Prostate gland (tissue), 2 donors: ENCODE data around the gene RCN1.

Experiments
- CTCF ChIP-seq, 4 experiments: fragments of 200-600 bp in 2 of 4; fragments of 450-650 bp in 2 of 4; sonication (generic) in 2 of 4; IDR thresholded peaks; 1 replicate in 3 of 4; 2 replicates in 1 of 4; pipeline ENCODE4 v1.5.1; 2016 to 2019; ENCODE audit warnings: antibody characterized with exemption in 4 of 4, mild to moderate bottlenecking in 2 of 4, moderate library complexity in 2 of 4
- POLR2A ChIP-seq: fragments of 450-650 bp; IDR thresholded peaks from one replicate; pipeline ENCODE4 v1.6.1; 2016; ENCODE audit warnings: antibody characterized with exemption, mild to moderate bottlenecking
- POLR2AphosphoS5 ChIP-seq: sonication (generic); formaldehyde crosslinking; IDR thresholded peaks from one replicate; pipeline ENCODE4 v1.6.1; 2017; ENCODE audit warnings: antibody characterized with exemption

GRCh38 chr11:32068134-32068870, 22.6 kb upstream of the RCN1 start:
- TF ChIP-seq POLR2AphosphoS5 (no peak), CTCF (IDR thresholded peaks at IDR 0.05) (no peak), POLR2A (no peak)
